Liver (tissue), 9 donors: ENCODE results near the gene KIF1A. TPM values are rescaled to one million over a fixed set of nuclear protein-coding genes. Genes with fewer than 3 reads are reported as not detected.
A peak's percentile ranks its signal among the peaks of the same experiment; 100 is the strongest.

Experiments
- DNase-seq: peaks from one replicate; pipeline ENCODE4 v3.0.0-alpha.2; 2017; ENCODE audit warnings: low spot score
- H3K27ac ChIP-seq, 2 donors: one replicate each; pipeline ENCODE4 v1.7.0; 2013; ENCODE audit warnings: inconsistent platforms in 2 of 2, low read length in 2 of 2, control low read depth in 1 of 2, low read depth in 1 of 2, mild to moderate bottlenecking in 1 of 2
- H3K27me3 ChIP-seq, 4 donors: one replicate each; pipeline versions ENCODE4 v1.6.1 to v1.7.0; 2013; ENCODE audit warnings: low read length in 3 of 4, inconsistent platforms in 1 of 4, mild to moderate bottlenecking in 1 of 4, moderate library complexity in 1 of 4; ENCODE audit not compliant: control insufficient read depth in 4 of 4, insufficient read depth in 4 of 4
- H3K36me3 ChIP-seq, 4 donors: one replicate each; pipeline versions ENCODE4 v1.6.1 to v1.7.0; 2013; ENCODE audit warnings: low read length in 3 of 4, mild to moderate bottlenecking in 3 of 4, low read depth in 1 of 4, moderate library complexity in 1 of 4; ENCODE audit not compliant: control insufficient read depth in 4 of 4, insufficient read depth in 3 of 4
- H3K4me1 ChIP-seq, 4 donors: one replicate each; pipeline versions ENCODE4 v1.6.1 to v1.7.0; 2013; ENCODE audit warnings: low read length in 3 of 4, mild to moderate bottlenecking in 3 of 4, moderate library complexity in 1 of 4; ENCODE audit not compliant: control insufficient read depth in 4 of 4, insufficient read depth in 4 of 4
- H3K4me3 ChIP-seq, 3 donors: one replicate each; pipeline versions ENCODE4 v1.6.1 to v1.7.0; 2013; ENCODE audit warnings: low read length in 3 of 3, control low read depth in 1 of 3, low read depth in 1 of 3, mild to moderate bottlenecking in 1 of 3
- H3K9ac ChIP-seq, 2 donors: one replicate each; pipeline ENCODE4 v1.7.0; 2013; ENCODE audit warnings: low read length in 2 of 2, mild to moderate bottlenecking in 2 of 2, moderate library complexity in 2 of 2, control low read depth in 1 of 2, low read depth in 1 of 2
- H3K9me3 ChIP-seq, 4 donors: one replicate each; pipeline versions ENCODE4 v1.6.1 to v1.7.0; 2013; ENCODE audit warnings: low read length in 3 of 4; ENCODE audit not compliant: control insufficient read depth in 4 of 4
- EGR1 ChIP-seq, 2 donors: IDR thresholded peaks; 2 replicates each; pipeline ENCODE4 v1.6.1; 2016 to 2018; ENCODE audit warnings: antibody characterized with exemption in 2 of 2, low read depth in 2 of 2
- FOXA2 ChIP-seq: IDR thresholded peaks from 2 replicates; pipeline ENCODE4 v1.6.1; 2016; ENCODE audit warnings: antibody characterized with exemption
- GABPA ChIP-seq, 2 donors: IDR thresholded peaks in 1 of 2; conservative IDR thresholded peaks in 1 of 2; 2 replicates each; pipeline ENCODE4 v1.6.1; 2016; ENCODE audit warnings: antibody characterized with exemption in 2 of 2, mild to moderate bottlenecking in 1 of 2, moderate library complexity in 1 of 2
- HNF4A ChIP-seq, 2 donors: conservative IDR thresholded peaks; 2 replicates each; pipeline ENCODE4 v1.6.1; 2016; ENCODE audit warnings: antibody characterized with exemption in 2 of 2, mild to moderate bottlenecking in 2 of 2
- HNF4G ChIP-seq: IDR thresholded peaks from 2 replicates; pipeline ENCODE4 v1.6.1; 2016; ENCODE audit warnings: antibody characterized with exemption
- JUND ChIP-seq, 2 donors: IDR thresholded peaks; 2 replicates each; pipeline ENCODE4 v1.6.1; 2016; ENCODE audit warnings: antibody characterized with exemption in 2 of 2
- NR2F2 ChIP-seq: IDR thresholded peaks from 2 replicates; pipeline ENCODE4 v1.6.1; 2016; ENCODE audit warnings: antibody characterized with exemption
- RAD21 ChIP-seq, 2 donors: IDR thresholded peaks; 2 replicates each; pipeline ENCODE4 v1.6.1; 2016; ENCODE audit warnings: antibody characterized with exemption in 2 of 2, mild to moderate bottlenecking in 2 of 2
- RXRA ChIP-seq, 2 donors: IDR thresholded peaks; 2 replicates each; pipeline ENCODE4 v1.6.1; 2017 to 2018; ENCODE audit warnings: antibody characterized with exemption in 2 of 2, mild to moderate bottlenecking in 1 of 2
- SP1 ChIP-seq: IDR thresholded peaks from 2 replicates; pipeline ENCODE4 v1.6.1; 2018; ENCODE audit warnings: antibody characterized with exemption, mild to moderate bottlenecking
- TAF1 ChIP-seq: conservative IDR thresholded peaks from 2 replicates; pipeline ENCODE4 v1.6.1; 2016; ENCODE audit warnings: antibody characterized with exemption, mild to moderate bottlenecking
- WGBS: extraction: QIAGEN DNeasy Blood & Tissue Kit; methylation state at CpG from one replicate; pipeline ENCODE4 v1.1.7; 2013; 5-methylcytosine and 5-hydroxymethylcytosine counted together
- polyA plus RNA-seq, 2 donors: library from polyadenylated mRNA; stranded (reverse) in 1 of 2; unstranded in 1 of 2; fragments of 200-250 nt in 1 of 2; fragments of >200 nt in 1 of 2; fragmentation: Nextera tagmentation in 1 of 2; extraction: Ambion mirVana in 1 of 2; gene quantifications; one replicate each; pipeline versions ENCODE4 v1.2.1 to v1.2.3, GENCODE V29; 2013 to 2015
- total RNA-seq, 2 donors: library from RNA; depleted of rRNA; stranded (reverse); fragments of >200 nt; gene quantifications; one replicate each; pipeline ENCODE4 v1.2.3, GENCODE V29; 2014
- TF ChIP-seq, protein P1 (sequence below): IDR thresholded peaks from 2 replicates; pipeline ENCODE4 v1.6.1; 2016; ENCODE audit warnings: antibody characterized with exemption
- TF ChIP-seq, protein P2 (sequence below): IDR thresholded peaks from 2 replicates; pipeline ENCODE4 v1.6.1; 2016; ENCODE audit warnings: antibody characterized with exemption
- TF ChIP-seq, protein P3 (sequence below): fragments of 150-350 bp; IDR thresholded peaks from 2 replicates; pipeline ENCODE4 v1.5.1; 2017; ENCODE audit warnings: improper control_type of control experiment, low read depth, low read length; ENCODE audit not compliant: missing input control
- donor health status: healthy.
- donor health status: healthy.
- donor health status: healthy.
- donor health status: healthy.
- donor health status: healthy.

Gene KIF1A
- total and polyA plus RNA-seq, 4 donors, result 0.03 to 0.21 (median 0.11) TPM

DNA sequence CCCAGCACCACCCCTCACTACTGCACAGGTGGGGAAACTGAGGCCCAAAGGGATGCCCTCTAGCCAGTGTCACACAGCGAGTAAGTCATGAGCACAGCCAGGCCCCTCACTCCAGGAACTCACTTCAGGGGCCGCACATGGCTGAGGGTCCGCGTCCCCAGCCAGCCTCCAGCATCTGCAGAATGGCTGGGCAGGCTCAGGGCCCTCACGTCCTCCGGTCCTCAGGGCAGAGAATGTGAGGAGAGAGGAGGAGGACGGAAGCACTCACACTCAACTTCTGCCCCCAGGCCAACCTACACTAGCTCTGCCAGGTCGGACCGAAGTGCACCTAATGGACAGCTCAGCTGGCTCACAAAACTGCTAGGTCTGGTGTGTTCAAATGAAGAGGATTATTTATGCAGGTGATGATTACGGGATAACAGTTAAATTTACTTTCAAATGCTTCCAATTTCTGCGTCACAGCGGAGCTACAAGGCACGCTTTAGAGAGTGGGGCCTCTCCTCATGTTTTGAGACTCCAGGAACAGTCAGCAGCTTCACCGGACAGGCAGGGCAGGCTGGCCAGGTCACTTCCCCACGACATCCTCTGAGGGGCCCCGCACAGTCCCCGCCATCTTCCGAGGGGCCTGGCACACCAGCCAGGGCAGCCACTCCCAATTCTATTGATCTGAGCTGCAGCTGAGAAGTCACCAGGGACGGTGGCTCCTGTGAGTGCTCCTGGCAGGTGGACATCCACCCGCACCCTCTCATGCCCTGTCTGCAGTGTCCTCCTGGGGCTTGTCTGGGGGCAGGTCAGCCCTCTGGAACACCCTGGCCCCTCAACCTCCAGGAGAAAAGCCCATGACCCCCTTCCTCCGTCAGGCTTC is 26.5 kb downstream of the KIF1A start:
- Histone ChIP-seq H3K4me3 (no peak overlapping the region), H3K9ac (peak overlapping the region; percentile 52 to 79), H3K27me3 (no peaks in the 10 kb centered on the region), H3K36me3 (no peaks in the 10 kb centered on the region), H3K9me3 (no peaks in the 10 kb centered on the region), H3K4me1 (peaks cover 7 to 33% (median 27%) of the 10 kb centered on the region in 4 donors), H3K27ac (peak overlapping the region; percentile 90 to 97)
- DNase-seq, result no peak
- 54% methylated on average over 21 of the region's 21 CpGs for WGBS
- TF ChIP-seq RAD21 (IDR thresholded peaks at IDR 0.05), result no peak
- TF ChIP-seq EGR1 (IDR thresholded peaks at IDR 0.05; ENCODE audit: low read depth in 2 of 2), result no peak
- no peak for TF ChIP-seq NR2F2
- TF ChIP-seq, protein P1, sequence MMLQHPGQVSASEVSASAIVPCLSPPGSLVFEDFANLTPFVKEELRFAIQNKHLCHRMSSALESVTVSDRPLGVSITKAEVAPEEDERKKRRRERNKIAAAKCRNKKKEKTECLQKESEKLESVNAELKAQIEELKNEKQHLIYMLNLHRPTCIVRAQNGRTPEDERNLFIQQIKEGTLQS, result no peak
- TF ChIP-seq RXRA (IDR thresholded peaks at IDR 0.05), result peak in 1 of 2 donors; percentile 29
- no peak for TF ChIP-seq SP1
- TF ChIP-seq HNF4A (conservative IDR thresholded peaks at IDR 0.05), result peak in 1 of 2 donors; percentile 62
- TF ChIP-seq GABPA (IDR thresholded peaks at IDR 0.05 in 1 of 2, conservative IDR thresholded peaks at IDR 0.05 in 1 of 2), result no peak
- no peak for TF ChIP-seq TAF1
- TF ChIP-seq, protein P2, sequence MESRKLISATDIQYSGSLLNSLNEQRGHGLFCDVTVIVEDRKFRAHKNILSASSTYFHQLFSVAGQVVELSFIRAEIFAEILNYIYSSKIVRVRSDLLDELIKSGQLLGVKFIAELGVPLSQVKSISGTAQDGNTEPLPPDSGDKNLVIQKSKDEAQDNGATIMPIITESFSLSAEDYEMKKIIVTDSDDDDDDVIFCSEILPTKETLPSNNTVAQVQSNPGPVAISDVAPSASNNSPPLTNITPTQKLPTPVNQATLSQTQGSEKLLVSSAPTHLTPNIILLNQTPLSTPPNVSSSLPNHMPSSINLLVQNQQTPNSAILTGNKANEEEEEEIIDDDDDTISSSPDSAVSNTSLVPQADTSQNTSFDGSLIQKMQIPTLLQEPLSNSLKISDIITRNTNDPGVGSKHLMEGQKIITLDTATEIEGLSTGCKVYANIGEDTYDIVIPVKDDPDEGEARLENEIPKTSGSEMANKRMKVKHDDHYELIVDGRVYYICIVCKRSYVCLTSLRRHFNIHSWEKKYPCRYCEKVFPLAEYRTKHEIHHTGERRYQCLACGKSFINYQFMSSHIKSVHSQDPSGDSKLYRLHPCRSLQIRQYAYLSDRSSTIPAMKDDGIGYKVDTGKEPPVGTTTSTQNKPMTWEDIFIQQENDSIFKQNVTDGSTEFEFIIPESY, result no peak
- no peak for TF ChIP-seq JUND (IDR thresholded peaks at IDR 0.05)
- TF ChIP-seq, protein P3, sequence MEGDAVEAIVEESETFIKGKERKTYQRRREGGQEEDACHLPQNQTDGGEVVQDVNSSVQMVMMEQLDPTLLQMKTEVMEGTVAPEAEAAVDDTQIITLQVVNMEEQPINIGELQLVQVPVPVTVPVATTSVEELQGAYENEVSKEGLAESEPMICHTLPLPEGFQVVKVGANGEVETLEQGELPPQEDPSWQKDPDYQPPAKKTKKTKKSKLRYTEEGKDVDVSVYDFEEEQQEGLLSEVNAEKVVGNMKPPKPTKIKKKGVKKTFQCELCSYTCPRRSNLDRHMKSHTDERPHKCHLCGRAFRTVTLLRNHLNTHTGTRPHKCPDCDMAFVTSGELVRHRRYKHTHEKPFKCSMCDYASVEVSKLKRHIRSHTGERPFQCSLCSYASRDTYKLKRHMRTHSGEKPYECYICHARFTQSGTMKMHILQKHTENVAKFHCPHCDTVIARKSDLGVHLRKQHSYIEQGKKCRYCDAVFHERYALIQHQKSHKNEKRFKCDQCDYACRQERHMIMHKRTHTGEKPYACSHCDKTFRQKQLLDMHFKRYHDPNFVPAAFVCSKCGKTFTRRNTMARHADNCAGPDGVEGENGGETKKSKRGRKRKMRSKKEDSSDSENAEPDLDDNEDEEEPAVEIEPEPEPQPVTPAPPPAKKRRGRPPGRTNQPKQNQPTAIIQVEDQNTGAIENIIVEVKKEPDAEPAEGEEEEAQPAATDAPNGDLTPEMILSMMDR, result no peak
- TF ChIP-seq HNF4G, result no peak

DNA sequence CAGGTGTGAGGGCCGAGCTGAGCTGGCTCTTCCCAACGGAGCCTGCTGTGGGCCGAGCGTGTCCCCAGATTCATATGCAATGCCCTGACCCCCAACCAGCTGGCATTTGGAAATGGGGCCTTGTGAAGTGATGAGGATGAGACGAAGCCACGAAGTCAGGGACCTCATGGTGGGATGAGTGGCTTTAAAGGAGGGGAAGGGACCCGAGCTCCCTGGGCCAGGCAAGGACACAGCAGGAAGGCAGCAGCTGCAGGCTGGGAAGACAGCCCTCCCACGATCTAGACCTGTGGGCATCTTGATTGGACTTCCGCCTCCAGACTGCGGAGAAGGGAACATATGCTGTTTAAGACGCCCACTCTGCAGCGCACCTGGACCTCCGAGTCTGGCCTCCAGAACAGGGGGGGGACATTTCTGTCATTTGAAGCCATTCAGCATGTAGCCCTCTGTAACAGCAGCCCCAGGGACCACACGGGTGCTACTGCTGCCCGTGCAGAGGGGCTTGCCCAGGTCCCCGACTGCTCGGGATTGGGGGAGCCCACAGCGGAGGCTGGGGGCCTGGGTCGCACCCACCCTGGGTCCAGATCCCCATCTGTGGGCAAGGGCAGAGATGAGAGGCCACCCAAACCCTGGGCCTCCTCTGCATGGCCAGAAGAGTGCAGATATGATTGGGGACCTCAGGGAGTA is 27.2 kb downstream of the KIF1A start:
- H3K27me3 ChIP-seq, result no peaks in the 10 kb centered on the region
- H3K4me1 ChIP-seq, result peaks cover 7 to 33% (median 27%) of the 10 kb centered on the region in 4 donors
- peak overlapping the region; percentile 90 to 97 for H3K27ac ChIP-seq
- 90% methylated on average over 19 of the region's 19 CpGs for WGBS
- no peak for DNase-seq
- H3K4me3 ChIP-seq, result no peak overlapping the region
- H3K9ac ChIP-seq, result no peak overlapping the region
- H3K36me3 ChIP-seq, result no peaks in the 10 kb centered on the region
- no peak for TF ChIP-seq EGR1 (IDR thresholded peaks at IDR 0.05; ENCODE audit: low read depth in 2 of 2)
- TF ChIP-seq JUND (IDR thresholded peaks at IDR 0.05), result no peak
- no peak for TF ChIP-seq GABPA (IDR thresholded peaks at IDR 0.05 in 1 of 2, conservative IDR thresholded peaks at IDR 0.05 in 1 of 2)
- no peak for TF ChIP-seq HNF4A (conservative IDR thresholded peaks at IDR 0.05)
- no peak for TF ChIP-seq RXRA (IDR thresholded peaks at IDR 0.05)
- TF ChIP-seq, protein P1, result no peak
- TF ChIP-seq SP1, result no peak
- TF ChIP-seq RAD21 (IDR thresholded peaks at IDR 0.05), result no peak
- no peak for TF ChIP-seq FOXA2
- TF ChIP-seq, protein P3, result no peak
- H3K9me3 ChIP-seq, result no peaks in the 10 kb centered on the region
